HEK293 (cell line): Measurements from ENCODE around the gene SP4.

Source experiments
- CTCF ChIP-seq: fragments of 450-650 bp; formaldehyde crosslinking; IDR thresholded peaks from 2 replicates; pipeline ENCODE4 v1.5.1; 2016; ENCODE audit warnings: missing biosample characterization, missing genetic modification characterization
- SP7 ChIP-seq: fragments of 450-650 bp; formaldehyde crosslinking; IDR thresholded peaks from 2 replicates; pipeline ENCODE4 v1.5.1; 2016; ENCODE audit warnings: missing biosample characterization, missing genetic modification characterization
- YY1 ChIP-seq: fragments of 450-650 bp; formaldehyde crosslinking; IDR thresholded peaks from 2 replicates; pipeline ENCODE4 v1.5.1; 2018; ENCODE audit warnings: missing biosample characterization, missing genetic modification characterization
- ZBTB17 ChIP-seq: fragments of 450-650 bp; formaldehyde crosslinking; IDR thresholded peaks from 2 replicates; pipeline ENCODE4 v1.5.1; 2016; ENCODE audit warnings: missing biosample characterization, missing genetic modification characterization
- ZSCAN5A ChIP-seq: fragments of 450-650 bp; formaldehyde crosslinking; IDR thresholded peaks from 2 replicates; pipeline ENCODE4 v1.5.1; 2016; ENCODE audit warnings: missing biosample characterization, missing genetic modification characterization

- TF ChIP-seq ZBTB17 (tag by site-specific recombination) (no peak), SP7 (no peak), ZSCAN5A (tag by site-specific recombination) (no peak), YY1 (tag by site-specific recombination) (no peak), CTCF (tag by site-specific recombination) (no peak)
Observed at GRCh38 chr7:21426286-21427181, 1.3 kb upstream of the SP4 start.
